ENCODE results near the gene FAM237B. TPM values are rescaled to one million over a fixed set of nuclear protein-coding genes. Genes with fewer than 3 reads are reported as not detected.

Gene FAM237B
- total and polyA plus RNA-seq, 2 of the 4 experiments (the other 2 are of a cell fraction): not detected

GRCh38 chr7:90320014-90320413 is 1.1 kb downstream of the FAM237B start:
- 50% methylated on average over 2 of the region's 7 CpGs; no CpG with 5 or more reads in 1 of the 2 experiments for WGBS, 2 experiments (ENCODE audit: extremely low coverage in 2 of 2, insufficient read length in 1 of 2)
- Histone ChIP-seq H3K4me3 (ENCODE audit: insufficient read depth, low read depth, low read length) (no peak overlapping the region), H2BK120ac (ENCODE audit: low read depth, low read length) (no peak overlapping the region), H3K27me3 (ENCODE audit: control insufficient read depth, insufficient read depth, low read length) (peaks cover 30% of the 10 kb centered on the region), H3K4ac (ENCODE audit: low read depth, low read length) (no peak overlapping the region), H3K9me3 (ENCODE audit: control insufficient read depth, insufficient read depth, low read length) (no peaks in the 10 kb centered on the region), H3K23ac (ENCODE audit: low read depth, low read length) (no peak overlapping the region), H4K91ac (ENCODE audit: insufficient read depth, low read depth, low read length) (no peak overlapping the region), H3K14ac (replicated peaks; ENCODE audit: low read depth, low read length) (no peak overlapping the region), H3K9me1 (ENCODE audit: insufficient read depth, low read length) (no peaks in the 10 kb centered on the region), H3K36me3 (ENCODE audit: control insufficient read depth, insufficient read depth, low read length) (no peaks in the 10 kb centered on the region), H4K5ac (ENCODE audit: low read depth, low read length) (no peak overlapping the region), H2AK9ac (replicated peaks; ENCODE audit: low read depth, low read length, poor library complexity) (no peak overlapping the region), H4K8ac (ENCODE audit: low read depth in 2 of 2, low read length in 2 of 2) (no peak overlapping the region), H3K56ac (ENCODE audit: extremely low read depth, insufficient read depth, low read length) (no peak overlapping the region), H4K20me1 (ENCODE audit: insufficient read depth, low read length) (no peaks in the 10 kb centered on the region), H2BK5ac (ENCODE audit: low read depth, low read length, poor library complexity, severe bottlenecking) (no peak overlapping the region), H2AFZ (replicated peaks; ENCODE audit: low read length, poor library complexity) (no peak overlapping the region), H2AK5ac (ENCODE audit: low read depth, low read length) (no peak overlapping the region), H3K4me1 (ENCODE audit: control insufficient read depth, insufficient read depth, low read length) (no peaks in the 10 kb centered on the region), H2BK20ac (ENCODE audit: low read depth, low read length) (no peak overlapping the region), H3K27ac (ENCODE audit: insufficient read depth, low read length) (no peak overlapping the region), H3K9ac (ENCODE audit: low read depth, low read length) (no peak overlapping the region), H3K79me1 (ENCODE audit: low read depth in 1 of 2, low read length in 2 of 2) (no peaks in the 10 kb centered on the region), H2BK15ac (ENCODE audit: low read depth, low read length) (no peak overlapping the region), H3K18ac (ENCODE audit: low read depth, low read length) (no peak overlapping the region), H3K4me2 (ENCODE audit: low read depth, low read length) (no peak overlapping the region)
- DNase-seq (no peak), ATAC-seq (ENCODE audit: low read depth) (no peak)
- ChIA-PET CTCF (no interaction called here), POLR2A (ENCODE audit: unreplicated experiment) (no interaction called here)
- dilution Hi-C loops (cut with HindIII; ENCODE audit: low sequenced_read_pairs, unreplicated experiment) (no loop called here), in situ Hi-C loops (cut with MboI; ENCODE audit: low sequenced_read_pairs) (loop anchor here (25.0 kb wide), 1 partner anchor 1533 kb away; the partner anchor contains the start of gene TEX47), intact Hi-C loops (cut with micrococcal nuclease) (no loop called here)
- BruUV-seq (replicated peaks): no TSS peak
- no peak for TF ChIP-seq BHLHE40 (IDR thresholded peaks at IDR 0.05; ENCODE audit: low read depth, low read length)
- TF ChIP-seq CEBPB (IDR thresholded peaks at IDR 0.05; ENCODE audit: low read depth, low read length): no peak
- no peak for TF ChIP-seq FOS (IDR thresholded peaks at IDR 0.05; ENCODE audit: low read depth, low read length)
